ENCODE data around the gene DHX30.

DHX30 gene

DNA sequence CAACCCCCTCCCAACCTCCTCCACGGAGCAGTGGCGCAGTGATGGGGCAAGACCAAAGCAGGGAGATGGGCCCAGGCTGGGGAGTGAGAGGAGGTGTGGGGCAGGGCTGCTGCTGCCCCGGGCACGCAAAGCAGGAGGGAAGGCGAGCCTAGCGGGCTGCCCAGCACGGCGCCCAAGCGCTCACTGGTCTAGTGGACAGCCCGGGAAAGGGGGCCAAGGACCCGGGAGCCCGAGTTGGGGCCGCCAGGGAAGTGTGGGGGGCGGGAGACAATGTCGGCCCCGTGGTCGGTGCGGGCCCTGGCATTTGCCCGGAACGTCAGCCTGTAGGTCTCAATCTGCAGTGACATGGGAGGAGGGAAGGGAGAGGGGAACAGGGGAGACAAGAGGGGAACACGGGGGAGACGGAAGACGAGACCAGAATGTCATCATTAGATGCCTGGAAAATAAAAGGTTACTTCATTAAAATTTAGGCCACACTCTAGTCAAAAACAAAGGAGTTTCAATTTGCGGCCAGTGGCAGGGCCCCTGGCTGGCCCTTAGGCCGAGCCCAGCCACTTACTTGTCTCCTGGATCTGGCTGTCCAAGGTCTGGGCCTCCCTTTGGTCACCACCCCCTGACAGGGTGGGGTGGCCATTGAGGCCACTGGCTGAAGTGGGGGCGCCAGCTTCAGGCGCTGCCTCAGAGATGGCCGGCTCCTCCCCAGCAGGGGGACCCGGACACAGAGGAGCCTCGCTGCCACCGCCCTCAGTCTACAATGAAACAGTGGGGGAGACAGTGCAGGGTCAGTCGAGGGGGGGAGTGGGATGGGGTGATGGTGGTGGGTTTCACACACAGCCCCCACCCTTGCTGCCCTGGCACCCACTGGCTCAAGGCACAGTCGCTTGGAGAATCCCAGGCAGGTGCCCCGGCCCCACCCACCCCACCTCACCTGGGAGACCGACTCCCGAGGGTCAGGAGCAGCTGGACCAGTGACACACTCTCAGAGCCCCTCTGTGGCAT is 50.0 kb downstream of the DHX30 start:
- no peak for DNase-seq

DNA sequence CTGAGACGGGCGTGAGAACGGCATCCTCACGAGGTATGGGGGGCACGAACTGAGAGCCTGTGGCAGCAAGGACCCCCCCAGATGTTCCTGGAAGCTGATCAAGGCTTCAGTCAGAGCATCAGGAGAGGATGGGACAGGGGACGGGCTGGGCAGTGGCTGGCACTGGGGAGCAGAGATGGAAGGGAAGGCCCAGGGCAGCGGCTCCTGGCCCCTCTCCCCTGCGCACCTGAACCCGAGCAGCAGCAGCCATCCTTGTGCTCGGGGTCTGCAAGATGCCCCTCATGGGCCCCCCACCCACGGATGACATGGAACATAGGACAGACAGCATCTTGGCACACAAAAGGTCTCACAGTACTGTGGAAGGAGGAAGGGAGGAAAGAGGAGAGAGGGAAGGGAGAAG is 51.3 kb downstream of the DHX30 start:
- DNase-seq = no peak

DNA sequence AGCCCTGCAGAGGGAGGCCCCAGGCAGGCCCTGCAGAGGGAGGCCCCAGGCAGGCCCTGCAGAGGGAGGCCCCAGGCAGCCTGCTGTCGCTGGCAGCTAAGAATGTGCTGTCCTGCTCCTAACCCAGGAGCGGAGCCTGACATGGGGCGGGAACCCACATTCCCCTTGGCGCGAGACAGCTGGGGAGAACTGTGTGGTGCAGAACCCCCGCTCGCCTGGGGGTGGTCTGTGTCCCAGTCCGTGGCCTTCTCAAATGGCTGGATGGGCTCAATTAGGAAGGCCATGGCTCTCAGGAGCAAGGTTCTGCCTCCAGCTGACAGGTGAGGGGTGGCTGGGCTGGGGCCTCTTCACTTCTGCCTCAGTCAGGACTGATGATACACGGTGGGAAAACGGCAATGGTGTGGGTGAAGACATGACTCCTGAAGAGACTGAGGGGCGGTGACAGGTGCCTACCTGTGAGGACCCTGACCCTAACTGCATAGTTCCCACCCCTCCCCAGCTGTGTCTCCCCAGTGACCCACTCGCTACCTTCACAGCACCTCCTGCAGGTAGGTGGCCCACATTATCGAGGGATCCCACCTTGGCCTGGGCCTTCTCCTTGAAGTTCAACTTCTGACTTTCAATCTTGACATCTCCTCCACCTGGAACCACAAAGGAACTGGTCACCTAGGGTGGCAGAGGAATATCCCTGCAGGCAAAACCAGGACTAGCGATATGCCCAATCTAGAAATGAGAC is 52.0 kb downstream of the DHX30 start:
- no peak for DNase-seq

GRCh38 chr3:47855461-47856383 is 52.8 kb downstream of the DHX30 start:
- DNase-seq = no peak

GRCh38 chr3:47856669-47857068 is 53.7 kb downstream of the DHX30 start:
- DNase-seq = no peak

- DNase-seq = no peak
These were observed 54.2 kb downstream of the DHX30 start for GRCh38 chr3:47857151-47857550.

DNA sequence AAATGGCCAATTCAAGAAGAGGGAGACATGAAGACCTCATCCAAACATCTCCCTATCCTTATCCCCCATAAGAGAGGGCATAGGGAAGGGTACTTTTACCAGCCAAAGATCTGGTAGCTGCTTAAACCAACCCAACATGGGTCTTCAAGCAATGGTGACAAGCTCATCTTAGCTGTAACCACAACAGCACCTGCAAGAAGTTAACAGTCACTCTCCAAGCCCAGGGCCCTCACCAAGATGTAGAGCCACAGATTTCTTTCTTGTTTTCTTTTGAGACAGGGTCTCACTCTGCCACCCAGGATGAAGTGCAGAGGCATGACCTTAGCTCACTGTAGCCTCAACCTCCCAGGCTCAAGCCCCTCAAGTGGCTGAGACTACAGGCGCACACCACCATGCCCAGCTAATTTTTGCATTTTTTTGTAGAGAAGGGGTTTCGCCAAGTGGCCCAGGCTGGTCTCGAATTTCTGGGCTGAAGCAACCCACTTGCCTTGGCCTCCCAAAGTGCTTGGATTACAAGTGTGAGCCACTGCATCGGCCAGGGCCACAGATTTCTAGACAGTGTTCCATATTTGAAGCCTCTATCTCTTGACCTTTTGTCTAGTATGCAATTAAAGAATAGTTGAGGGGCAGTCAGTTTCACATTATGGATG is 57.1 kb downstream of the DHX30 start:
- DNase-seq = no peak

GRCh38 chr3:47863391-47864128 is 60.6 kb downstream of the DHX30 start:
- DNase-seq = no peak

- no peak for DNase-seq
These were observed 62.3 kb downstream of the DHX30 start for GRCh38 chr3:47865192-47865591.

DNA sequence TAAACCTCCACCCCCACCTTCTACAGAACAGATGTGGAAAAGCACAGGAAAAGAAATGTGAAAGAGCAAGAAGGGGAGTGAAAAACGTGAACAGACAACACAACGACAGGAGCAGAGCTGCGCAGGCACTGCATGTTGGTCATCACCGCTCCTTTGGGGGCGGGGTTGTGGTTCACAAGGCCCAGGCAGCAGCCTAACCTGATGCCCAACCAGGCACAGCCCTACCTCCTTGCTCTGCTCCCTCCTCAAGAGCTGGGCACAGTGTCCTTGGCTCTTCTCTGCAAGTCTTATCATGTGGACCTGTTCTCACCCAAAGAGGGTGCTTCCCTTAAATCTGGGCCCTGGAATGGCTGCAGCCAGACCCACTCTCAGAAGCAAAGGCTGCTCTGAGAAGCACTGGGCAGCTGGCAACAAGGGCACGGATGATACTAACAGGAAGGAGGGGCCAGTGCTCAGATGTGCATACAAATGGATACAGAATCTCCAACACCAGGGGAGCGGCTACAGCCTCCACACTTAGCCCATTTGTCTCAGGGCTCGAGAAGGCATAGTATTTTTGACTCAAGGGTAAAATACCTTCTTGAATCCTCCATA is 64.6 kb downstream of the DHX30 start:
- DNase-seq = no peak

DNA sequence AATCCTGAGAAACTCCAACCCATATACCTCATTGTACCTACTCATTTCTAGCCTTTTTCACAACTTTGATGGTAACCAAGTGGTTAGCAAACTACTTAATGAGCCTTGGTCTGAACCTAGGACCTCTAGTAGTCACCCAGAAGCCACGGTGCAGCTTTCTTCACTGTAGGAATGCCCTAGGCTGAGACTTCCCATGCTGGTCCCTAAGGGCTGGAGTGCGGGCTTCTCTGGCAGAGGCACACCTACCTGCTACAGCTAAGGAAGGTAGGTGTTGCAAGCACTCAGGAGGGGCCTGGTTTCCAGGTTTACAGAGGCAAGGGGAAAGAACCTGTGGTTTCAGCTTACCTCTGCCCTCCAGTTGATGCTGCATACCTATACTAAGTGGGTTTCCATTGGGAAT is 65.4 kb downstream of the DHX30 start:
- DNase-seq = no peak

DNA sequence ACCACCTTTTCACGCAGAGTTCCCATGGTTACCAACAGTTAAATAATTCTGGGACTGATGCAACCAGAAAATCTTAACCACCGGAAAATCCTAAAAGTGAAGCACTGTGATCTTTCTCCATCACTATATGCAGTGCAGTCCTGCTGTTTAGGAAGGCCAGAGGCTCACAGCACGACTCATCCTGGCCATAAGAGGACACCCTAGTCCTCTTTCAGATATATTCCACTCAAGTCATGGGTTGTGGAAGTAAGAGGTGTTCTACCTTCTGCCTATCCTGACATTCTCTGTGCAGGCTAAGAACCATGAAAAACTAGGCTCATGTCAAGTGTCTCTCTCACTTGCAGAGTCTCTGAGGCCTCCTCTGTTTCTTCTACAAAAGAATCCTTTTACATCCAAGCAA is 67.2 kb downstream of the DHX30 start:
- DNase-seq = no peak

DNA sequence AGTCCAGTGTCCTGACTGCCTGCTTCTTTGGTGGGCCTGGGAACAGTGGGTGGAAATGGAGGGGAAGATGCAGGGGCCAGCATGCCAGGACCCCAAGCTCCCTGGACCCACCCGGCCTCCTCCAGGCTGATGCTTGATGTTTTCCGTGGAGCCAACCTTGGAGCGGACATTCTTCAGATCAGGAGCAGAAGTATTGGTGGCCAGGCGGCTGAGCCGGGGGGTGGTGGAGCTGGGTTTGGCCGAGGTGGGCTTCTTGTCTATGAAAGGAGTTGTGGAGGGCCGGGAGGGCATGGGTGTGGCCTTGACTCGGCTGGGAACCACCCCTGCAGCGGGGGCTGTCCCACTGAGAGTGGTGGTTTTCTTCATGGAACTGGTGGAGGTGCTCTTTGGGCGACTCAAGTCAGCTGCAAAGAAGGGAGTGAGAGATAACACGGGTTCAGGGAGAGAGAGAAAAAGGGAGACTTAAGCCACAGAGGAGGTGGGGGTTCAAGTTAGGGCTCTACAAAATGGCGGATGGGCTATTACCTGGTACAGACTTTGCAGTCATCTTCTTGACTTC is 67.8 kb downstream of the DHX30 start:
- DNase-seq = no peak

DNA sequence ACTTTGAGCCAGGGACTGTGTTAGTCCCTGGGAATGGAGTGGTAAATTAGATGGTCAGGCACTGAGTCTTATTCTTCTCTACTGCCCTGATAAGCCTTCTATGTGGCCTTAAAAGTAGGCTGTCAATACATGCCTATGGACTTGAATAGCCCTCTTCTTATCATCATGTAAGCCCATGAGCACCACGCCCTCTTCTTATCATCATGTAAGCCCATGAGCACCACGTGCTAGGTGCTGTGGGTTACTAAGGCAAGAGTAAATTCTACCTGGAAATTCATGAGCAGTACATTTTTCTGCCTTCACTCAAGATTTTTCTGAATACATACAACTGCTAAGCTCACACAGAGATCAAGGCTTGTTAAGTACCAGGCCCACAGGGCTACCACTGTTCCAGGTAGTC is 68.5 kb downstream of the DHX30 start:
- DNase-seq = no peak

DNA sequence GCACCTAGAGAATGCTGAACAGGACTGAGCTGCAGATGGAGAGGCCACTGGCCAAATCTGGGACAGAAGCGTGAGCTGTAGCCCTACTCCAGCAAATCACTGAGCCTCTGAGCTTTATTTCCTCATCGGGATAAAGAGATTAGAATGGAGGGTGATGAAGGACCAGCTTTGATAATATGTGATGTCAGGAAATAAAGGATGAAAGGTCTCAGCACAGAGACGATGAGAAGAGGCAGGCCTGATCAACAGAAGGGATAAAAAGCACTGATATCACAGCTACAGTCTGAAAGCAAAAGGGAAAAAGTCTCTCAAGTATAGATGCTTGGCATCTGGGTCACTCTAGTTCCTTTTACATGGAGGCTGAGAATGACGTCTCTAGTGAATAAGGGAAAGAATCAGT is 70.0 kb downstream of the DHX30 start:
- DNase-seq = no peak

GRCh38 chr3:47874438-47874837 is 71.5 kb downstream of the DHX30 start:
- no peak for DNase-seq

DNA sequence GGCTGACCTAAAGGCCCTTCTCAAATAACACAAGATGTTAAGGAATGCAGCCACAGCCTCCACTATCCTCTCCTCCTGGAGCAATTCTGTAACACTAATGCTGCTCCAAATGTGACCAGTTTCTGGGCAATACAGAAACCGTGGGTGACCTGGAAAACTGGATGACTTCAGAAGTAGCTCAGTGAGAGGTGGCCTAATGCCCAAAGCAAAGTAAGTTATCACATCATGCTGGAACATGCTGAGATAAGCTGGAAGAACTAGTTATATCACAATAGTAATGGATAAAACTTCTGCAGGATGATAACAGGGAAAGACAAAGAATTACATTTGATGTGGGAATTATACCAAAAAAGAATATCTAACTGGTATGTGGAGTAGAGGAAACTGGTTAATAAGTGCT is 72.0 kb downstream of the DHX30 start:
- DNase-seq = no peak

DNA sequence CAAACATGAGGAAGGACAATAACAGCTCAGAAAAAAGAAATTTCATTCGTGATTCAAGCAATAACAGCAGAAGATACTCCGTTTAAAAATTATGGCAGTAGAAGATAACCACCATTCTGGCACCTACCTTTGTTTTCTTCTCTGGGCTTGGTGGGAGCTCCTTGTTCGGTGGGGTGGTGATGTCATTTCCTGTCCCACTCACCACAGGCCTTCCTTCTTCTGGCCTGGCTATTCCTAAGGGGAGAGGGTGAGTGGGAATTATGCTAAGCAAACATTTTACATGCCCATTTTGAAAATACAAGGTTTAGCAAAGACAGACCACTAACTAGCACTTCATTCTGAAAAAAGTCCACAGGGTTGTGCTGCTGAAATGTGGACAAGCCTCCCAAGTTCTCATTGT is 74.4 kb downstream of the DHX30 start:
- no peak for DNase-seq

GRCh38 chr3:47877719-47878118 is 74.8 kb downstream of the DHX30 start:
- no peak for DNase-seq

- DNase-seq = no peak
These were observed 79.4 kb downstream of the DHX30 start for GRCh38 chr3:47882338-47882737.

GRCh38 chr3:47884603-47885002 is 81.7 kb downstream of the DHX30 start:
- no peak for DNase-seq

Data from stimulated activated CD8-positive, alpha-beta memory T cell treated with anti-CD3 and anti-CD28 coated beads, Interleukin-4, amount 100 ng/mL, for 48 hours (primary cell).